Measurements from ENCODE around the gene KRT2. TPM values are rescaled to one million over a fixed set of nuclear protein-coding genes. Genes with fewer than 3 reads are reported as not detected.

The KRT2 gene
- total and polyA plus RNA-seq, 8 donors: not detected

DNA sequence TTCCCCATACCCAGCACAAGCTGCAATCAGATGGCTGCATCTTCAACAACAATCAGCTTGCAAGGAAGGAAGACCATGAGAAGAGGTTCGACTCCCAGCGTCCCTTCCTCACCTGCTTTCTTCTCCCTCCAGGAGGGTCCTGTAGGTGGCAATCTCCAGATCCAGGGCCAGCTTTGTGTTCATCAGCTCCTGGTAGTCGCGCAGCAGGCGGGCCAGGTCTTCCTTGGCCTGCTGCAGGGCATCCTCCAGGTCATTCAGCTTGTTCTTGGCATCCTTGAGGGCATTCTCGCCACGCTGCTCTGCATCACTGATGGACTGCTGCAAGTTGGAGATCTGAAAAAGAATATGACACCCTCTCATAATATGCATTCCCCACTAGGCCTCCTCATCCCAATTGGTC lies 24.2 kb upstream of the KRT2 start:
- no peak for DNase-seq
- TF ChIP-seq, protein P1, sequence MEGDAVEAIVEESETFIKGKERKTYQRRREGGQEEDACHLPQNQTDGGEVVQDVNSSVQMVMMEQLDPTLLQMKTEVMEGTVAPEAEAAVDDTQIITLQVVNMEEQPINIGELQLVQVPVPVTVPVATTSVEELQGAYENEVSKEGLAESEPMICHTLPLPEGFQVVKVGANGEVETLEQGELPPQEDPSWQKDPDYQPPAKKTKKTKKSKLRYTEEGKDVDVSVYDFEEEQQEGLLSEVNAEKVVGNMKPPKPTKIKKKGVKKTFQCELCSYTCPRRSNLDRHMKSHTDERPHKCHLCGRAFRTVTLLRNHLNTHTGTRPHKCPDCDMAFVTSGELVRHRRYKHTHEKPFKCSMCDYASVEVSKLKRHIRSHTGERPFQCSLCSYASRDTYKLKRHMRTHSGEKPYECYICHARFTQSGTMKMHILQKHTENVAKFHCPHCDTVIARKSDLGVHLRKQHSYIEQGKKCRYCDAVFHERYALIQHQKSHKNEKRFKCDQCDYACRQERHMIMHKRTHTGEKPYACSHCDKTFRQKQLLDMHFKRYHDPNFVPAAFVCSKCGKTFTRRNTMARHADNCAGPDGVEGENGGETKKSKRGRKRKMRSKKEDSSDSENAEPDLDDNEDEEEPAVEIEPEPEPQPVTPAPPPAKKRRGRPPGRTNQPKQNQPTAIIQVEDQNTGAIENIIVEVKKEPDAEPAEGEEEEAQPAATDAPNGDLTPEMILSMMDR (IDR thresholded peaks at IDR 0.05): no peak
- ATAC-seq: no peak

DNA sequence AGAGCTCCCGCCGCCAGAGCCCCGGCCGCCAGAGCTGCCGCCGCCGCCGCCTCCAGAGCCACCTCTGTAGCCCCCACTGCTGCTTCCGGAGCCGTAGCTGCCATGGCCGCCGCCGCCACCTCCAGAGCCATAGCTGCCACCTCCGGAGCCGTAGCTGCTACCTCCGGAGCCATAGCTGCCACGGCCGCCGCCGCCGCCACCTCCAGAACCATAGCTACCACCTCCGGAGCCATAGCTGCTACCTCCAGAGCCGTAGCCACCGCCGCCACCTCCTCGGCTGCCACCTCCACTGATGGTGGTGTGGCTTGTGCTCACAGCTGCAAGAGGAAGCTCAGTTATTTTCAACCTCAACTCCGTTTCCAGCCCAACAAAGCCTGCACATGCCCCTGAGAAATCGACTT lies 23.3 kb upstream of the KRT2 start:
- no peaks in the 10 kb centered on the region for H3K9me3 ChIP-seq
- H3K4me1 ChIP-seq: no peaks in the 10 kb centered on the region
- TF ChIP-seq, protein P1 (IDR thresholded peaks at IDR 0.05): no peak
- intact Hi-C loops (cut with DNase I): no loop called here
- H3K27ac ChIP-seq: no peak overlapping the region
- no peak overlapping the region for H3K4me3 ChIP-seq
- H3K27me3 ChIP-seq: peaks cover 0 to 8% of the 10 kb centered on the region in 2 donors
- no peaks in the 10 kb centered on the region for H3K36me3 ChIP-seq
- no peak for ATAC-seq
- DNase-seq: no peak

More for the DNA sequence above, 24.2 kb upstream of the KRT2 start:
- intact Hi-C loops (cut with DNase I): no loop called here
- no peak overlapping the region for H3K4me3 ChIP-seq
- no peak overlapping the region for H3K27ac ChIP-seq
- H3K36me3 ChIP-seq: no peaks in the 10 kb centered on the region
- peaks cover 0 to 14% of the 10 kb centered on the region in 2 donors for H3K27me3 ChIP-seq
- H3K9me3 ChIP-seq: no peaks in the 10 kb centered on the region
- no peaks in the 10 kb centered on the region for H3K4me1 ChIP-seq

DNA sequence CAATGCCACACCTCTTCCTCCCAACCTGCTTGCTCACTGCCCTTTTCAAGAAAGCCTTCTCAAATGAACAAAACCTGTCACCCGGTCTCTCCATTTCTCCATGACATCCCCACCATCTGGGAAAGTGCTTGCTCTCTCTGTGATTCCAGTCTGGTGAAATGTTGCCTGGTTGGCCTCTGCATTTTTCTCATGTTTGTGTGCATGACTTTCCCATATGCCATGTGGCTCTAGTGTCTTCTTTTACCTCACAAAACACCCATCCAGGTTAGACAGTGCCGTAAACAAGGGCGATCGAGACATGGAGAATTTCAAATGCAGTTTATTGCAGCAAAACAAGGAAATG lies 22.4 kb upstream of the KRT2 start:
- ATAC-seq: no peak
- no peak for DNase-seq
- Histone ChIP-seq H3K27me3 (peaks cover 0 to 10% of the 10 kb centered on the region in 2 donors), H3K27ac (no peak overlapping the region), H3K9me3 (no peaks in the 10 kb centered on the region), H3K4me1 (no peaks in the 10 kb centered on the region), H3K36me3 (no peaks in the 10 kb centered on the region), H3K4me3 (no peak overlapping the region)
- intact Hi-C loops (cut with DNase I): no loop called here
- TF ChIP-seq, protein P1 (IDR thresholded peaks at IDR 0.05): no peak

DNA sequence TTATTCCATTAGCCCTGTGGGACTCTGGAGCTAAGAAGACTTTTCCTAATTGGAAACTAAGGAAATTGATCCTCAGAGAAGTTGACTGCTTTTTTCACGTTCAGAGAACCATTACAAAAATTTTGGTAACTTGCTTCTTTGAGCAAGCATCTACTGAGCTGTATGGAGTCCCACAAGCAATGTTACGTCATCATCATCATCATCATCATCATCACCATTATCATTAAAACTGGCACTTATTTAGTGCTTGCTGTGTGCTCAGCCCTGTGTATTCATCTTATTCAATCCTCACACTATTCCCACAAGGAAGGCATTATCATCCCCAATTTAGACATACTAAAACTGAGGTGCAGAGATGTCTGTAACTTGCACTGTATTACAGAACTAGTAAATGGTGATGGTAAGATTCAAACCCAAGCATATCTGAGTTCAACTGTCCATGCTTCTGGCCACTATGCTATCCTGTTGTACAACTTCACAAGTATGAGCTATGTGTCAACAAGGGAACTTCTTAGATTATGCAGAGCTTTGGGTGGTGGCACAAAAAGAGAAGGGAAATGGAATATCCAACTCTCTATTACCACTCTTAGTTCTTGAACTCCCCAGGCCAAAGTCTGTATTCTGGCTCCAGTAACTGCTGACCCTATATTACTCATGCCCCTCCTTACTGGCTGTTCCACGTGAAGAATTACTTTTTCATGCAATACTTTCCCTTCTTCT lies 21.9 kb upstream of the KRT2 start:
- no peaks in the 10 kb centered on the region for H3K4me1 ChIP-seq
- no peak overlapping the region for H3K27ac ChIP-seq
- no peaks in the 10 kb centered on the region for H3K36me3 ChIP-seq
- H3K9me3 ChIP-seq: no peaks in the 10 kb centered on the region
- TF ChIP-seq, protein P1 (IDR thresholded peaks at IDR 0.05): no peak
- intact Hi-C loops (cut with DNase I): no loop called here
- ATAC-seq (no peak), DNase-seq (no peak)
- H3K4me3 ChIP-seq: no peak overlapping the region
- peaks cover 0 to 10% of the 10 kb centered on the region in 2 donors for H3K27me3 ChIP-seq

DNA sequence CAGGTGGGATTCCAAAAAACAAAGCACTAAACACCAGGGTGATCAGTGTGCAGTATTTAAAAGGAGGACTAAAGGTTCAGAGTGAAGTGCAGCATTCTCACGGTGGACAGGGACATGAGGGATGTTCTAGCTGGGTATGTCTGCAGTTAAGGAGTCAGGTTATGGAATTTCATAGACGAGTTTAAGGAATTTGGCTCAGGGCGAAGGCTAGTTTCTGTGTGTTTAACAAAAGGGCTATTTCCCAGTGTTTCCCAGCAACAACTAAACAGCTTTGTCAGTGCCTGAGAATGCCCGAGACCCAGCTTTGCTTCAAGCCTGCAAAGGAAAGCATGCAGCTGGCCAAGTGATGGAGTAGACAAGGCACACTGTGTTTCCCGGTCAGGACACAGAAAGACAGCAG lies 21.2 kb upstream of the KRT2 start:
- intact Hi-C loops (cut with DNase I): no loop called here
- Histone ChIP-seq H3K36me3 (no peaks in the 10 kb centered on the region), H3K9me3 (no peaks in the 10 kb centered on the region), H3K27me3 (peaks cover 0 to 10% of the 10 kb centered on the region in 2 donors), H3K4me1 (no peaks in the 10 kb centered on the region), H3K27ac (no peak overlapping the region), H3K4me3 (no peak overlapping the region)
- ATAC-seq (no peak), DNase-seq (no peak)
- TF ChIP-seq, protein P1 (IDR thresholded peaks at IDR 0.05): no peak
